HG03460 (cell line): ENCODE results near the gene MGAM2.

Source experiments
- ATAC-seq: cut with Tn5 transposase; IDR thresholded peaks from one replicate; pipeline ENCODE4 v1.9.1; 2021; ENCODE audit not compliant: unreplicated experiment

Gene MGAM2

GRCh38 chr7:142175594-142175993 lies 64.1 kb downstream of the MGAM2 start:
- no peak for ATAC-seq

DNA sequence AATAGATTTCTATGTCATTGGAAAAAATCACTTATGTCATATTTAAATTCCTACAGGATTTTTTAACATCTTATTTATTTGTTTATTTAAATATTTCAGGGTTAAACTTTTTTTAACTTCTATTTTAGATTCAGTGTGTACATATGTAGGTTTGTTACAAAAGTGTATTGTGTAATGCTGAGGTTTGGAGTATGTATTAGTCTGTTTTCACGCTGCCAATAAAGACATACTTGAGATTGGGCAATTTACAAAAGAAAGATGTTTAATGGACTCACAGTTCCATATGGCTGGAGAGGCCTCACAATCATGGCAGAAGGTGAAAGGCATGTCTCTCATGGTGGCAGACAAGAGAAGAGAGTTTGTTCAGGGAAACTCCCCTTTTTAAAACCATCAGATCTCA lies 65.4 kb downstream of the MGAM2 start:
- ATAC-seq: no peak

DNA sequence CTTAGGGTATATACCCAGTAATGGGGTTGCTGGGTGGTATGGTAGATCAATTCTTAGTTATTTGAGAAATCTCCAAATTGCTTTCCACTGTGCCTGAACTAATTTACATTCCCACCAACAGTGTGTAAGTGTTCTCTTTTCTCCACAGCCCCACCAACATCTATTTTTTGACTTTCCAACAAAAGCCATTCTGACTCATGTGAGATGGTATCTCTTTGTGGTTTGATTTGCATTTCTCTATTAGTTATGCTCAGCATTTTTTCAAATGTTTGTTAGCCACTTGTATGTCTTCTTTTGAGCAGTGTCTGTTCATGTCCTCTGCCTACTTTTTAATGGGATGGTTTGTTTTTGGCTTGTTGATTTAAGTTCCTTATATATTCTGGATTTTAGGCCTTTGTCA lies 66.4 kb downstream of the MGAM2 start:
- no peak for ATAC-seq

DNA sequence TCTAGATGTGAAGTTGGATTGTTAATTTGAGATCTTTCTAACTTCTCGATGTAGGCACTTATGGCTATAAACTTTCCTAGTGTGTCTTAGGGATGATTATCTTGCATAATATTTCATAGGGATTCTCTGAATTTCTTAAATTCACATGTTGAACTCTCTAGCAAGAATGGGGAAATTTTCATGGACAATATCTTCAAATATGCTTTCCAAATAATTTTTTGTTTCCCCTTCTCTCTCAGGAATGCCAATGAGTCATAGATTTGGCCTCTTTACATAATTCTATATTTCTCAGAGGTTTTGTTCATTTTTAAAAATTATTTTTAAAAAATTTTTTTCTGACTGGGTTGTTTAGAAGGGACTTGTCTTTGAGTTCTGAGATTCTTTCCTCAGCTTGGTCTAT lies 68.9 kb downstream of the MGAM2 start:
- ATAC-seq: no peak

DNA sequence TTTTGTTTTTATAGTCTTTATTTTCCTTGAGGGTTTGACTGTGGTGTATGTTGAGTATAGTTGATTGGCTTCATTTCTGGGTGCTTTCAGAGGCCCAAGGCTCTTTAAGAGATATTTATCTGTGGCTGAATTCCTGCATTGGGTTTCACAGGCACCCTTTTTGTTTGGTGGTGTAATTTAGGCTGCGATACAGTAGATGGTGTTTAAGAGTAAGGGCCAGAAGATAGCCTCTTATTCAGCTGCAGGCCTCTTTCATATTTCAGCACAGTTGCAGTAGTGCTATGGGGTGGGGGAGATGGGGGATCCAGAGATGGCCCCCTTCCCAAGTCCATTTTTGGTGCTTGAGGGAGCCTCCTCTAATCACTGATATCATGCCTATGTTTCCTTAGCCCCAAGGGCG lies 69.7 kb downstream of the MGAM2 start:
- ATAC-seq: no peak

GRCh38 chr7:142181966-142182365 lies 70.4 kb downstream of the MGAM2 start:
- no peak for ATAC-seq

DNA sequence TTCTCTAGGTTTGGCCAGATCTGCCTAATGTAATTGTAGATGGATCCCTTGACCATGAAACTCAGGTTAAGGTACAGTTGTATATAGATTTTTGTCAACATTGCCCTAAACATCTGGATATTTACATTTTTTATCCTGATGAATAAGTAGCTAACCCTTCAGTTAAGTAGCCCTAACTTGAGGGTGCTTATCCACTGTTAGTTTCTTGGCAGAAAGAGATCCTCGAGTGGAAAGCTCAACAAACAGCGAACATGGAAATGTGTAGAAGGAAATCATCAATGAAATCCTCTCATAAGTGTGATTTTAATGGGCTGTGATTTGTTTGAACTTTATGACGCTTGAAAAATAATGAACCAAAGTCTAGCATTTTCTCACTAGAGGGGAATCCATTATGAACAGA lies 73.6 kb downstream of the MGAM2 start:
- no peak for ATAC-seq

- ATAC-seq: no peak
These were observed 74.3 kb downstream of the MGAM2 start for GRCh38 chr7:142185801-142186200.

- no peak for ATAC-seq
These were observed 76.6 kb downstream of the MGAM2 start for GRCh38 chr7:142188154-142188553.

DNA sequence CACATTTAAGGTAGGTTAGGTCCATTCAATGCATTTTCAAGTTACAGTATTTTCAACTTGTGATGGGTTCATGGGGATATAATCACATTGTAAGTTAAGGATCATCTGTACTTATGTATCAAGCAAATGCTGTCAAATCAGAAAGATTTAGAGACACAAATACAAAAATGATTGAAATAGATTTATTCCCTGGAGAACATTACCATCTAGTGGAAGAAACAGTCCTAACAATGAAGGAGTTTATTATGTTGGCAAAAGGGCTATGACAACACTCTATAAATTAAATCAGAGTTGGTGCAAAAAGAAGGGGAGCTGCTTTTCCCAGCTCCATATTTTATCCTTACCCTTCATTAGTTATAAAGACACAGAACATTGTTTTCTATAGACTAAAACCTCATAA lies 77.3 kb downstream of the MGAM2 start:
- no peak for ATAC-seq

DNA sequence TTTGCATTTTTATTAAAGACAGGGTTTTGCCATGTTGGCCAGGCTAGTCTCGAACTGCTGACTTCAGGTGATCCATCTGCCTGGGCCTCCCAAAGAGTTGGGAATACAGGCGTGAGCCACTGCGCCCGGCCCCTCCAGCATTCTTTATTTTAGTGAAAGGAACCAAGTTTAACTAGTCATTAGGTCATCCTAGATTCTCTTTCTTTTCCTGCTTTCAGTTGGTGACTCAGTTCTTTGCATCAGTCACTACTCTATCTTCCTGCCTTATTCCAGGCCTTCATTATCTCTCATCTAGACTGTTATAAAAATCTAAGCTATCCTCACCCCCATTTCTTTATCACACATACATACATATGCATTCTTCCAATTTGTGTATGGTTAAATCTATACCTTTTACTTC lies 82.7 kb downstream of the MGAM2 start:
- no peak for ATAC-seq

DNA sequence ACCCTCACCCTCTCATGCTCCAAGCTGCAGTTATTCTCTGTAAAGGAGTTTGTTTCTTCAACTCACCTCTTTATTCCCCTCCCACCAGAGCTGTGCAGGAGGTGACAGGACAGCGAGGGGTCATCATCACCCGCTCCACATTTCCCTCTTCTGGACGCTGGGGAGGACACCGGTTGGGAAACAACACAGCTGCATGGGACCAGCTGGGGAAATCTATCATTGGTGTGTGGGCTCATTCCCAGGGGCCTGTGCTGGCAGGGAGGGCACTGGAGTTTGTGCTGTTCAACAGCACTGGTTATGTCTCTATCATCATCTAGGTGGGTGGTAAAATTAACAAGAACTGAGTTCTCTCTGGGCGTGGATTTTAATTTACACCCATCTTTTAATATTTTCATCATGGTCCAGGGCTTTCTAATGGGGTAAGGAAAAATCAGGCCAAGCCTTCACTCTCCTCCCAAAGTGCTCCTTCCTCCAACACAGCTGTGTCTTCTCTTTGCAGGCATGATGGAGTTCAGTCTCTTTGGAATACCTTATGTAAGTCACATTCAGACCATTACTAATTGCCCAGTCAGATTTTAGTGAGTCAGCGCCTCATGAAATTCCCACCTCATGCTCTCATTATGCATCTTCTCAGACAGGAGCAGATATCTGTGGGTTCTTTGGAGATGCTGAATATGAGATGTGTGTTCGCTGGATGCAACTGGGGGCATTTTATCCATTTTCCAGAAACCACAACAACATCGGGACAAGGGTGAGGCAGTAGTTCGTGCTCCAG lies 84.7 kb downstream of the MGAM2 start:
- no peak for ATAC-seq

- ATAC-seq: no peak
These were observed 88.7 kb downstream of the MGAM2 start for GRCh38 chr7:142200206-142200605.

- no peak for ATAC-seq
These were observed 117.1 kb downstream of the MGAM2 start for GRCh38 chr7:142228537-142229104.

DNA sequence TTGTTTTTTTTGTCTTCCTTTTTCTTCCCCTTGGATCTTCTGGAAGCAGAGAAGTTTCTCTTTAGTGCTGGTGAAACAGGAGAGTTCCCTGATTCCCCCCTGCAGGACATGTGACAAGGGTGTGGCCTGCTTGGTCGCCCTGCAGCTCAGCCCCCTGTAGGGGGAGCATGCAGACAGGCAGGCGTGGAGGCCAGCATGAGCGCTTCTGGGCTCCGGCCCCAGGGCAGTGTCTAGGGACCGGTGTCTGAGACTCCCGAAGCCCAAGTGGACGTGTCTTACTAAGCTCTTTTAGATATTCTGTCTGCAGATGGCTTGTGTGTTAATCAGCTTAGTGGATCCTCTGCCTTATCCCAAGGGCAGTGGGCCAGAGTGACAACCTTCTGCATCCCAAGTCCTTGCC lies 120.2 kb downstream of the MGAM2 start:
- ATAC-seq: no peak

- no peak for ATAC-seq
These were observed 129.0 kb downstream of the MGAM2 start for GRCh38 chr7:142240546-142240945.

DNA sequence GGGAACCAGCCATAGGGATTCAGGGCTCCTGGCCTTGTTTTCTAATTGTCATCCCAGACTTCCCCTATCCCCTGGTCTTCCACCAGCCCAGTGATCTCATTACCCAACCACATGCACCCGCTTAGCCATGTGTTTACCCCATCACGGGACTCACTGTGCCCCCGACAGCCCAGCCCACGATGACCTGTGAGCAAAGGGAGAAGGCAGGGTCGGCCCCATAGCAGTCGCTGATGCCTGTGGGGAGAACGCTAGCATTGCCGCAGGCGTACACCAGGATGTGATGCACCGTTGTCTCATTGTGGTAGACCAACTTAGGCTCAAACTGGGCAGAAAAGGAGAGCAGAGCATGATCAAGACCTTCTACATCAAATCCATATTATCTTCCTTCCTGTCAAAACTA lies 132.3 kb downstream of the MGAM2 start:
- no peak for ATAC-seq

GRCh38 chr7:142248166-142249160 lies 136.9 kb downstream of the MGAM2 start:
- ATAC-seq: no peak

- ATAC-seq: no peak
These were observed 138.4 kb downstream of the MGAM2 start for GRCh38 chr7:142249918-142250317.

DNA sequence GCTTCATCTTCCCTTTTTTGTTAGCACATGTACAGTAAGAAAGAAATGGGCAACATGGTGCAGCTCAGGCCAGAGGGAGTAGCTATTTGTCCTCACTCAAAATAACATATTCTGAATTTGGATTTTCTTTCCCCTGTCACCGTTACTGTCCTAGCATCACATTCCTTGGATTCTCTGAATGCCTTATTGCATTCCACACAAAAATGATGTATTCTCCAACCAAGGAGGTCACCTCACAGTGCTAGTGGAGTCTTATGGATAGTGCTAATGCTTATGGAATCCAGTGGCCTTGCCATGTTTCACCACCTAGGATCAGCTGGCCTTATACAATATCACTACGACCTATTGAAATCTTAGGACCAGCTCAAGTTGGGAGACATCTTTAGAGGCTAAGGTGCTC lies 139.2 kb downstream of the MGAM2 start:
- no peak for ATAC-seq

GRCh38 chr7:142257958-142258357 lies 146.4 kb downstream of the MGAM2 start, which contains the start of gene PRSS58:
Gene PRSS58 (minus strand): TSS chr7:142258058. CDS start chr7:142257707, 351 bp downstream.
- ATAC-seq: no peak
